A549 (cell line): ENCODE measurements around the gene CLIP1.

ENCODE experiments used
- BHLHE40 ChIP-seq: IDR thresholded peaks from 2 replicates; pipeline ENCODE4 v1.6.1; 2012; ENCODE audit warnings: low read depth, low read length, inconsistent platforms
- CHD2 ChIP-seq: fragments of 150-350 bp; IDR thresholded peaks from 2 replicates; pipeline ENCODE4 v1.6.1; 2014; ENCODE audit warnings: low read length; ENCODE audit not compliant: partially characterized antibody
- EP300 ChIP-seq, 2 experiments: fragments of >200 bp; sonication (Bioruptor Twin); formaldehyde crosslinking; IDR thresholded peaks; 2 replicates in 1 of 2; 3 replicates in 1 of 2; pipeline ENCODE4 v1.6.1; 2016 to 2017
- FOSL2 ChIP-seq, 2 experiments: fragments of 450-650 bp in 1 of 2; fragments of >200 bp in 1 of 2; sonication (Bioruptor Twin) in 1 of 2; formaldehyde crosslinking; IDR thresholded peaks; 2 replicates each; pipeline versions ENCODE4 v1.5.0 to v1.6.1; 2016 to 2020; ENCODE audit warnings: mild to moderate bottlenecking in 1 of 2, moderate library complexity in 1 of 2
- JUN ChIP-seq, 2 experiments: fragments of >200 bp; sonication (Bioruptor Twin); formaldehyde crosslinking; IDR thresholded peaks; 2 replicates in 1 of 2; 3 replicates in 1 of 2; pipeline ENCODE4 v1.6.1; 2016 to 2017
- MAZ ChIP-seq: fragments of 150-350 bp; IDR thresholded peaks from 2 replicates; pipeline ENCODE4 v1.6.1; 2014; ENCODE audit warnings: antibody characterized with exemption, low read depth, low read length, borderline replicate concordance
- POLR2A ChIP-seq: IDR thresholded peaks from 2 replicates; pipeline ENCODE4 v1.6.1; 2012; ENCODE audit warnings: mild to moderate bottlenecking, low read length
- POLR2AphosphoS2 ChIP-seq: conservative IDR thresholded peaks from 2 replicates; pipeline ENCODE4 v1.6.1; 2012; ENCODE audit warnings: low read length, improper control_type of control experiment, inconsistent platforms
- RAD21 ChIP-seq, 2 experiments: fragments of >200 bp in 1 of 2; sonication (Bioruptor Twin) in 1 of 2; formaldehyde crosslinking in 1 of 2; IDR thresholded peaks in 1 of 2; conservative IDR thresholded peaks in 1 of 2; 2 replicates in 1 of 2; 3 replicates in 1 of 2; pipeline ENCODE4 v1.6.1; 2012 to 2018; ENCODE audit warnings: inconsistent platforms in 1 of 2
- SMC3 ChIP-seq: fragments of >200 bp; sonication (Bioruptor Twin); formaldehyde crosslinking; IDR thresholded peaks from 3 replicates; pipeline ENCODE4 v1.6.1; 2018; ENCODE audit warnings: inconsistent platforms
- TFCP2L1 ChIP-seq: fragments of 250-450 bp; sonication (Bioruptor Pico); IDR thresholded peaks from 2 replicates; pipeline ENCODE4 v1.5.0; 2021; ENCODE audit warnings: mild to moderate bottlenecking
- TF ChIP-seq, protein P1 (sequence below): fragments of >200 bp; sonication (Bioruptor Twin); formaldehyde crosslinking; IDR thresholded peaks from 3 replicates; pipeline ENCODE4 v1.5.1; 2016
- TF ChIP-seq, protein P2 (sequence below): fragments of 450-650 bp; IDR thresholded peaks from 2 replicates; pipeline ENCODE4 v1.6.1; 2014; ENCODE audit warnings: antibody characterized with exemption

DNA sequence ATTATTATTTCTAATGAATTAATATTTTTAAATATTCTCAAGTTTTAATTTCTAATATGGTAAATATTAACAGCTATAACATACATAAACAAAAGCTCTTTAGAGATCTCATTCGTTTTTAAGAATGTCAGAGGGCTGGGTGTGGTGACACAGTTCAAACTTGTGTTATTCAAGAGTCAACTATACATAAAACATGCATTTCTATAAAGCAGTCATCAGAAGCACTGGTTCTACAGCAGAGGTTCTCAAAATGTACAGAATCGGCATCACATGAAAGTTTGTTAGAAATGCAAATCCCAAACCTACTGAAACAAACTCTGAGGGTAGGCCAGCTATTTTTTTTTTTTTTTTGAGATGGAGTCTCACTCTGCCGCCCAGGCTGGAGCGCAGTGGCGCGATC lies 34.6 kb downstream of the CLIP1 start:
- TF ChIP-seq MAZ (no peak), RAD21 (conservative IDR thresholded peaks at IDR 0.05 in 1 of 2, IDR thresholded peaks at IDR 0.05 in 1 of 2) (no peak), EP300 (IDR thresholded peaks at IDR 0.05) (no peak), SMC3 (no peak), POLR2A (no peak), BHLHE40 (no peak), POLR2AphosphoS2 (no peak), JUN (IDR thresholded peaks at IDR 0.05) (no peak), TFCP2L1 (CRISPR knock-in tag) (no peak), CHD2 (no peak), FOSL2 (IDR thresholded peaks at IDR 0.05) (no peak), FOSL2 (CRISPR knock-in tag; IDR thresholded peaks at IDR 0.05) (no peak)
- TF ChIP-seq, protein P1, sequence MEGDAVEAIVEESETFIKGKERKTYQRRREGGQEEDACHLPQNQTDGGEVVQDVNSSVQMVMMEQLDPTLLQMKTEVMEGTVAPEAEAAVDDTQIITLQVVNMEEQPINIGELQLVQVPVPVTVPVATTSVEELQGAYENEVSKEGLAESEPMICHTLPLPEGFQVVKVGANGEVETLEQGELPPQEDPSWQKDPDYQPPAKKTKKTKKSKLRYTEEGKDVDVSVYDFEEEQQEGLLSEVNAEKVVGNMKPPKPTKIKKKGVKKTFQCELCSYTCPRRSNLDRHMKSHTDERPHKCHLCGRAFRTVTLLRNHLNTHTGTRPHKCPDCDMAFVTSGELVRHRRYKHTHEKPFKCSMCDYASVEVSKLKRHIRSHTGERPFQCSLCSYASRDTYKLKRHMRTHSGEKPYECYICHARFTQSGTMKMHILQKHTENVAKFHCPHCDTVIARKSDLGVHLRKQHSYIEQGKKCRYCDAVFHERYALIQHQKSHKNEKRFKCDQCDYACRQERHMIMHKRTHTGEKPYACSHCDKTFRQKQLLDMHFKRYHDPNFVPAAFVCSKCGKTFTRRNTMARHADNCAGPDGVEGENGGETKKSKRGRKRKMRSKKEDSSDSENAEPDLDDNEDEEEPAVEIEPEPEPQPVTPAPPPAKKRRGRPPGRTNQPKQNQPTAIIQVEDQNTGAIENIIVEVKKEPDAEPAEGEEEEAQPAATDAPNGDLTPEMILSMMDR = no peak
- TF ChIP-seq, protein P2, sequence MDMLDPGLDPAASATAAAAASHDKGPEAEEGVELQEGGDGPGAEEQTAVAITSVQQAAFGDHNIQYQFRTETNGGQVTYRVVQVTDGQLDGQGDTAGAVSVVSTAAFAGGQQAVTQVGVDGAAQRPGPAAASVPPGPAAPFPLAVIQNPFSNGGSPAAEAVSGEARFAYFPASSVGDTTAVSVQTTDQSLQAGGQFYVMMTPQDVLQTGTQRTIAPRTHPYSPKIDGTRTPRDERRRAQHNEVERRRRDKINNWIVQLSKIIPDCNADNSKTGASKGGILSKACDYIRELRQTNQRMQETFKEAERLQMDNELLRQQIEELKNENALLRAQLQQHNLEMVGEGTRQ = no peak
